ENCODE data around the gene PTRH2. TPM values are rescaled to one million over a fixed set of nuclear protein-coding genes. Genes with fewer than 3 reads are reported as not detected.
A peak's percentile ranks its signal among the peaks of the same experiment; 100 is the strongest.
"Not testable (repeated sequence)": the region's sequence is repeated elsewhere in the genome, so short reads cannot be mapped to it uniquely, and the experiment has no call there.

PTRH2 gene
- 10 to 100 TPM; 10.1 to 15.4 TPM for total RNA-seq
- long read RNA-seq, partial matches to known transcripts = 0 of 8 reads
- long read RNA-seq, other reads (novel, unspliced or antisense) = 4 of 8 reads

GRCh38 chr17:59707149-59707970 is at the start of gene PTRH2, which contains the start of gene VMP1:
Gene PTRH2 (minus strand): TSS chr17:59707430. CDS start chr17:59697978, 9,452 bp downstream.
Gene VMP1 (plus strand): TSS chr17:59707654. CDS start chr17:59731447, 23,793 bp downstream.
- intact Hi-C loops (cut with DNase I) = no loop called here
- DNase-seq (peak; percentile 98), ATAC-seq (peak; percentile 99)

GRCh38 chr17:59756236-59756818 is 49.1 kb upstream of the PTRH2 start:
- DNase-seq = no peak
- intact Hi-C loops (cut with DNase I) = no loop called here
- peak in 1 of 2 donors; percentile 55 for ATAC-seq

GRCh38 chr17:59755069-59755468 is 47.8 kb upstream of the PTRH2 start:
- intact Hi-C loops (cut with DNase I); ATAC-seq; DNase-seq: not testable (repeated sequence)

GRCh38 chr17:59754552-59754951 is 47.3 kb upstream of the PTRH2 start:
- intact Hi-C loops (cut with DNase I) = loop anchor here in 1 of 2 donors (5.0 kb wide), 1 partner anchor 83 kb away; no protein-coding TSS in a partner anchor
- DNase-seq (no peak), ATAC-seq (peak in 1 of 2 donors; percentile 61)

GRCh38 chr17:59753522-59754467 is 46.6 kb upstream of the PTRH2 start:
- DNase-seq (no peak), ATAC-seq (peak; percentile 87 to 92)
- intact Hi-C loops (cut with DNase I) = loop anchor here in 1 of 2 donors (5.0 kb wide), 1 partner anchor 84 kb away; no protein-coding TSS in a partner anchor

GRCh38 chr17:59752922-59753321 is 45.7 kb upstream of the PTRH2 start:
- ATAC-seq (no peak), DNase-seq (no peak)
- intact Hi-C loops (cut with DNase I) = loop anchor here in 1 of 2 donors (5.0 kb wide), 1 partner anchor 84 kb away; no protein-coding TSS in a partner anchor

GRCh38 chr17:59752446-59752845 is 45.2 kb upstream of the PTRH2 start:
- ATAC-seq (no peak), DNase-seq (no peak)
- intact Hi-C loops (cut with DNase I) = loop anchor here in 1 of 2 donors (5.0 kb wide), 1 partner anchor 85 kb away; no protein-coding TSS in a partner anchor

- ATAC-seq (no peak), DNase-seq (no peak)
- intact Hi-C loops (cut with DNase I) = loop anchor here in 1 of 2 donors (5.0 kb wide), 1 partner anchor 85 kb away; no protein-coding TSS in a partner anchor
Measured at GRCh38 chr17:59751955-59752413, 44.8 kb upstream of the PTRH2 start.

GRCh38 chr17:59748591-59748990 is 41.4 kb upstream of the PTRH2 start:
- ATAC-seq (no peak), DNase-seq (no peak)
- intact Hi-C loops (cut with DNase I) = no loop called here

- intact Hi-C loops (cut with DNase I) = no loop called here
- ATAC-seq (peak; percentile 19 to 42), DNase-seq (no peak)
Measured at GRCh38 chr17:59746849-59747445, 39.7 kb upstream of the PTRH2 start.

- intact Hi-C loops (cut with DNase I) = no loop called here
- DNase-seq = no peak
- no peak for ATAC-seq
Measured at GRCh38 chr17:59745040-59745439, 37.8 kb upstream of the PTRH2 start.

GRCh38 chr17:59743842-59744241 is 36.6 kb upstream of the PTRH2 start:
- DNase-seq (no peak), ATAC-seq (no peak)
- intact Hi-C loops (cut with DNase I) = no loop called here

- ATAC-seq = no peak
- intact Hi-C loops (cut with DNase I) = no loop called here
- no peak for DNase-seq
Measured at GRCh38 chr17:59737324-59737723, 30.1 kb upstream of the PTRH2 start.

- no peak for ATAC-seq
- DNase-seq = no peak
- intact Hi-C loops (cut with DNase I) = no loop called here
Measured at GRCh38 chr17:59734226-59734625, 27.0 kb upstream of the PTRH2 start.

- no peak for ATAC-seq
- no peak for DNase-seq
Measured at GRCh38 chr17:59733697-59734096, 26.5 kb upstream of the PTRH2 start.

GRCh38 chr17:59730268-59730834 is 23.1 kb upstream of the PTRH2 start:
- intact Hi-C loops (cut with DNase I) = no loop called here
- ATAC-seq (no peak), DNase-seq (no peak)

More at GRCh38 chr17:59733697-59734096, 26.5 kb upstream of the PTRH2 start:
- intact Hi-C loops (cut with DNase I) = no loop called here

- ATAC-seq (no peak), DNase-seq (no peak)
- intact Hi-C loops (cut with DNase I) = no loop called here
Measured at GRCh38 chr17:59727817-59728533, 20.7 kb upstream of the PTRH2 start.

All from left cardiac atrium (tissue), 4 donors.